Measurements from ENCODE around the gene TMC1. TPM values are rescaled to one million over a fixed set of nuclear protein-coding genes. Genes with fewer than 3 reads are reported as not detected.

The TMC1 gene
- total RNA-seq, 2 experiments from 2014 or later, result not detected

GRCh38 chr9:72872718-72873117 is 351.3 kb downstream of the TMC1 start:
- ATAC-seq (ENCODE audit: poor library complexity) (no peak), DNase-seq (no peak)
- no peaks in the 10 kb centered on the region for H3K9me3 ChIP-seq (ENCODE audit: control insufficient read depth in 1 of 2, insufficient read depth in 1 of 2, low read length in 2 of 2)
- TF ChIP-seq CTCF (IDR thresholded peaks at IDR 0.05), result no peak
- intact Hi-C loops (cut with DNase I, micrococcal nuclease), result no loop called here
- Mint-ChIP-seq H3K9me3 (no peaks in the 10 kb centered on the region), H3K4me1 (ENCODE audit: low read depth) (no peaks in the 10 kb centered on the region), H3K36me3 (ENCODE audit: low read depth) (no peaks in the 10 kb centered on the region), H3K27ac (no peak overlapping the region), H3K4me3 (no peak overlapping the region), H3K27me3 (peaks cover 21% of the 10 kb centered on the region)
- no peak overlapping the region for H3K27ac ChIP-seq (ENCODE audit: low read depth in 1 of 2, low read length in 2 of 2)
- H3K4me1 ChIP-seq (ENCODE audit: insufficient read depth, low read length), result no peaks in the 10 kb centered on the region
- H3K4me3 ChIP-seq (ENCODE audit: low read length), result no peak overlapping the region
- no peaks in the 10 kb centered on the region for H3K36me3 ChIP-seq (ENCODE audit: insufficient read depth, low read length)
- ChIA-PET POLR2A (no interaction called here), CTCF (no interaction called here)
- H3K27me3 ChIP-seq (ENCODE audit: control insufficient read depth in 1 of 2, insufficient read depth in 2 of 2, low read length in 2 of 2), result peaks cover 0 to 5% of the 10 kb centered on the region in 2 experiments

- TF ChIP-seq CTCF (IDR thresholded peaks at IDR 0.05), result no peak
- no peaks in the 10 kb centered on the region for H3K36me3 Mint-ChIP-seq (ENCODE audit: low read depth)
These were observed 352.0 kb downstream of the TMC1 start for GRCh38 chr9:72873456-72873855.

GRCh38 chr9:72874344-72874743 is 352.9 kb downstream of the TMC1 start:
- H3K36me3 Mint-ChIP-seq (ENCODE audit: low read depth), result no peaks in the 10 kb centered on the region
- no peak for TF ChIP-seq CTCF (IDR thresholded peaks at IDR 0.05)
- peaks cover 21% of the 10 kb centered on the region for H3K27me3 Mint-ChIP-seq
- H3K9me3 ChIP-seq (ENCODE audit: control insufficient read depth in 1 of 2, insufficient read depth in 1 of 2, low read length in 2 of 2), result no peaks in the 10 kb centered on the region
- H3K4me3 ChIP-seq (ENCODE audit: low read length), result no peak overlapping the region
- ATAC-seq (ENCODE audit: poor library complexity) (no peak), DNase-seq (no peak)
- no peak overlapping the region for H3K27ac ChIP-seq (ENCODE audit: low read depth in 1 of 2, low read length in 2 of 2)
- no peaks in the 10 kb centered on the region for H3K9me3 Mint-ChIP-seq
- no peaks in the 10 kb centered on the region for H3K4me1 Mint-ChIP-seq (ENCODE audit: low read depth)
- POLR2A ChIA-PET, result no interaction called here
- H3K4me3 Mint-ChIP-seq, result no peak overlapping the region
- H3K27me3 ChIP-seq (ENCODE audit: control insufficient read depth in 1 of 2, insufficient read depth in 2 of 2, low read length in 2 of 2), result peaks cover 0 to 5% of the 10 kb centered on the region in 2 experiments
- CTCF ChIA-PET, result no interaction called here
- H3K36me3 ChIP-seq (ENCODE audit: insufficient read depth, low read length), result no peaks in the 10 kb centered on the region
- intact Hi-C loops (cut with DNase I, micrococcal nuclease), result no loop called here
- no peaks in the 10 kb centered on the region for H3K4me1 ChIP-seq (ENCODE audit: insufficient read depth, low read length)
- no peak overlapping the region for H3K27ac Mint-ChIP-seq

More at GRCh38 chr9:72873456-72873855, 352.0 kb downstream of the TMC1 start:
- H3K9me3 Mint-ChIP-seq, result no peaks in the 10 kb centered on the region
- no peaks in the 10 kb centered on the region for H3K36me3 ChIP-seq (ENCODE audit: insufficient read depth, low read length)
- H3K27me3 Mint-ChIP-seq, result peaks cover 21% of the 10 kb centered on the region
- ChIA-PET POLR2A (no interaction called here), CTCF (no interaction called here)
- H3K4me3 Mint-ChIP-seq, result no peak overlapping the region
- no peak overlapping the region for H3K4me3 ChIP-seq (ENCODE audit: low read length)
- H3K4me1 ChIP-seq (ENCODE audit: insufficient read depth, low read length), result no peaks in the 10 kb centered on the region
- ATAC-seq (ENCODE audit: poor library complexity) (no peak), DNase-seq (no peak)
- H3K9me3 ChIP-seq (ENCODE audit: control insufficient read depth in 1 of 2, insufficient read depth in 1 of 2, low read length in 2 of 2), result no peaks in the 10 kb centered on the region
- H3K27me3 ChIP-seq (ENCODE audit: control insufficient read depth in 1 of 2, insufficient read depth in 2 of 2, low read length in 2 of 2), result peaks cover 0 to 5% of the 10 kb centered on the region in 2 experiments
- intact Hi-C loops (cut with DNase I, micrococcal nuclease), result no loop called here
- H3K27ac Mint-ChIP-seq, result no peak overlapping the region
- no peaks in the 10 kb centered on the region for H3K4me1 Mint-ChIP-seq (ENCODE audit: low read depth)
- no peak overlapping the region for H3K27ac ChIP-seq (ENCODE audit: low read depth in 1 of 2, low read length in 2 of 2)
